Liver (tissue), 3 donors: ENCODE data around the gene CATSPERZ.

ENCODE experiments used
- ATF3 ChIP-seq: IDR thresholded peaks from 2 replicates; pipeline ENCODE4 v1.6.1; 2016; ENCODE audit warnings: antibody characterized with exemption
- EGR1 ChIP-seq, 2 donors: IDR thresholded peaks; 2 replicates each; pipeline ENCODE4 v1.6.1; 2016 to 2018; ENCODE audit warnings: antibody characterized with exemption in 2 of 2, low read depth in 2 of 2
- FOXA1 ChIP-seq: IDR thresholded peaks from 2 replicates; pipeline ENCODE4 v1.6.1; 2016; ENCODE audit warnings: antibody characterized with exemption
- GABPA ChIP-seq, 2 donors: IDR thresholded peaks in 1 of 2; conservative IDR thresholded peaks in 1 of 2; 2 replicates each; pipeline ENCODE4 v1.6.1; 2016; ENCODE audit warnings: antibody characterized with exemption in 2 of 2, mild to moderate bottlenecking in 1 of 2, moderate library complexity in 1 of 2
- JUND ChIP-seq, 2 donors: IDR thresholded peaks; 2 replicates each; pipeline ENCODE4 v1.6.1; 2016; ENCODE audit warnings: antibody characterized with exemption in 2 of 2
- MAX ChIP-seq: IDR thresholded peaks from 2 replicates; pipeline ENCODE4 v1.6.1; 2016; ENCODE audit warnings: antibody characterized with exemption
- NR2F2 ChIP-seq: IDR thresholded peaks from 2 replicates; pipeline ENCODE4 v1.6.1; 2016; ENCODE audit warnings: antibody characterized with exemption
- RAD21 ChIP-seq, 2 donors: IDR thresholded peaks; 2 replicates each; pipeline ENCODE4 v1.6.1; 2016; ENCODE audit warnings: antibody characterized with exemption in 2 of 2, mild to moderate bottlenecking in 2 of 2
- REST ChIP-seq: IDR thresholded peaks from 2 replicates; pipeline ENCODE4 v1.6.1; 2016; ENCODE audit warnings: antibody characterized with exemption, mild to moderate bottlenecking
- RXRA ChIP-seq, 2 donors: IDR thresholded peaks; 2 replicates each; pipeline ENCODE4 v1.6.1; 2017 to 2018; ENCODE audit warnings: antibody characterized with exemption in 2 of 2, mild to moderate bottlenecking in 1 of 2
- TAF1 ChIP-seq: conservative IDR thresholded peaks from 2 replicates; pipeline ENCODE4 v1.6.1; 2016; ENCODE audit warnings: antibody characterized with exemption, mild to moderate bottlenecking
- YY1 ChIP-seq: IDR thresholded peaks from 2 replicates; pipeline ENCODE4 v1.6.1; 2016; ENCODE audit warnings: antibody characterized with exemption, mild to moderate bottlenecking
- TF ChIP-seq, protein P1 (sequence below): fragments of 150-350 bp; IDR thresholded peaks from 2 replicates; pipeline ENCODE4 v1.5.1; 2017; ENCODE audit warnings: improper control_type of control experiment, low read depth, low read length; ENCODE audit not compliant: missing input control
- TF ChIP-seq, protein P2 (sequence below): IDR thresholded peaks from 2 replicates; pipeline ENCODE4 v1.6.1; 2016; ENCODE audit warnings: antibody characterized with exemption
- donor health status: healthy.
- donor health status: healthy.

GRCh38 chr11:64327375-64327774 lies 27.2 kb downstream of the CATSPERZ start:
- TF ChIP-seq MAX = no peak
- TF ChIP-seq, protein P1, sequence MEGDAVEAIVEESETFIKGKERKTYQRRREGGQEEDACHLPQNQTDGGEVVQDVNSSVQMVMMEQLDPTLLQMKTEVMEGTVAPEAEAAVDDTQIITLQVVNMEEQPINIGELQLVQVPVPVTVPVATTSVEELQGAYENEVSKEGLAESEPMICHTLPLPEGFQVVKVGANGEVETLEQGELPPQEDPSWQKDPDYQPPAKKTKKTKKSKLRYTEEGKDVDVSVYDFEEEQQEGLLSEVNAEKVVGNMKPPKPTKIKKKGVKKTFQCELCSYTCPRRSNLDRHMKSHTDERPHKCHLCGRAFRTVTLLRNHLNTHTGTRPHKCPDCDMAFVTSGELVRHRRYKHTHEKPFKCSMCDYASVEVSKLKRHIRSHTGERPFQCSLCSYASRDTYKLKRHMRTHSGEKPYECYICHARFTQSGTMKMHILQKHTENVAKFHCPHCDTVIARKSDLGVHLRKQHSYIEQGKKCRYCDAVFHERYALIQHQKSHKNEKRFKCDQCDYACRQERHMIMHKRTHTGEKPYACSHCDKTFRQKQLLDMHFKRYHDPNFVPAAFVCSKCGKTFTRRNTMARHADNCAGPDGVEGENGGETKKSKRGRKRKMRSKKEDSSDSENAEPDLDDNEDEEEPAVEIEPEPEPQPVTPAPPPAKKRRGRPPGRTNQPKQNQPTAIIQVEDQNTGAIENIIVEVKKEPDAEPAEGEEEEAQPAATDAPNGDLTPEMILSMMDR = no peak
- no peak for TF ChIP-seq TAF1
- TF ChIP-seq RXRA (IDR thresholded peaks at IDR 0.05) = no peak
- no peak for TF ChIP-seq REST
- no peak for TF ChIP-seq GABPA (IDR thresholded peaks at IDR 0.05 in 1 of 2, conservative IDR thresholded peaks at IDR 0.05 in 1 of 2)
- no peak for TF ChIP-seq RAD21 (IDR thresholded peaks at IDR 0.05)
- no peak for TF ChIP-seq NR2F2
- TF ChIP-seq, protein P2, sequence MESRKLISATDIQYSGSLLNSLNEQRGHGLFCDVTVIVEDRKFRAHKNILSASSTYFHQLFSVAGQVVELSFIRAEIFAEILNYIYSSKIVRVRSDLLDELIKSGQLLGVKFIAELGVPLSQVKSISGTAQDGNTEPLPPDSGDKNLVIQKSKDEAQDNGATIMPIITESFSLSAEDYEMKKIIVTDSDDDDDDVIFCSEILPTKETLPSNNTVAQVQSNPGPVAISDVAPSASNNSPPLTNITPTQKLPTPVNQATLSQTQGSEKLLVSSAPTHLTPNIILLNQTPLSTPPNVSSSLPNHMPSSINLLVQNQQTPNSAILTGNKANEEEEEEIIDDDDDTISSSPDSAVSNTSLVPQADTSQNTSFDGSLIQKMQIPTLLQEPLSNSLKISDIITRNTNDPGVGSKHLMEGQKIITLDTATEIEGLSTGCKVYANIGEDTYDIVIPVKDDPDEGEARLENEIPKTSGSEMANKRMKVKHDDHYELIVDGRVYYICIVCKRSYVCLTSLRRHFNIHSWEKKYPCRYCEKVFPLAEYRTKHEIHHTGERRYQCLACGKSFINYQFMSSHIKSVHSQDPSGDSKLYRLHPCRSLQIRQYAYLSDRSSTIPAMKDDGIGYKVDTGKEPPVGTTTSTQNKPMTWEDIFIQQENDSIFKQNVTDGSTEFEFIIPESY = no peak
- no peak for TF ChIP-seq YY1
- TF ChIP-seq EGR1 (IDR thresholded peaks at IDR 0.05; ENCODE audit: low read depth in 2 of 2) = no peak
- TF ChIP-seq ATF3 = no peak
- TF ChIP-seq FOXA1 = no peak
- no peak for TF ChIP-seq JUND (IDR thresholded peaks at IDR 0.05)
